ENCODE data around the gene GRID1. TPM values are rescaled to one million over a fixed set of nuclear protein-coding genes. Genes with fewer than 3 reads are reported as not detected.

GRID1 gene
- total RNA-seq, 2 donors from 2014 or later: 0.37 to 0.67 TPM

GRCh38 chr10:86144301-86144700, 222.3 kb downstream of the GRID1 start:
- Histone ChIP-seq H3K36me3 (no peaks in the 10 kb centered on the region), H3K9me3 (no peaks in the 10 kb centered on the region), H3K27me3 (no peaks in the 10 kb centered on the region), H3K4me1 (no peaks in the 10 kb centered on the region), H3K4me3 (no peak overlapping the region), H3K27ac (no peak overlapping the region)
- no peak for DNase-seq (ENCODE audit: low spot score)
- TF ChIP-seq CTCF (IDR thresholded peaks at IDR 0.05): no peak

DNA sequence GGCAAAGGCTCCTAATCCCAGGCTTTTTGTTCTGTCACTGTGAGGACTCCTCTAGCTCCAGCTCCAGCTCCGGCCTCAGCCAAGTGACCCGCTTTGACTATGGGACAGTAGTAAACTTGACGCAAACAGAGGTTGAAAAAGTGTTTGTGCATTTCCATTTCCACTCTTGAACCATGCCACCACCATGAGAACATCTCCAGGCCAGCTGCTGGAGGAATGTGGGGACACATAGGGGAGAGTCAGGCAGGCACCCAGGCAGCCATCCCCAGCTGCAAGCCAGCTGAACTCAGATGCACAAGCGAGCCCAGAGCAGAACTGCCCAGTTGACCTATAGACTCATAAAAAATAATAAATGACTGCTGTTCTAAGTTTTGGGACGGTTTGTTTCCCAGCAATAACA, 224.7 kb downstream of the GRID1 start:
- Histone ChIP-seq H3K27me3 (no peaks in the 10 kb centered on the region), H3K9me3 (no peaks in the 10 kb centered on the region), H3K4me3 (no peak overlapping the region), H3K4me1 (no peaks in the 10 kb centered on the region), H3K36me3 (no peaks in the 10 kb centered on the region), H3K27ac (no peak overlapping the region)
- DNase-seq (ENCODE audit: low spot score): no peak
- no peak for TF ChIP-seq CTCF (IDR thresholded peaks at IDR 0.05)

DNA sequence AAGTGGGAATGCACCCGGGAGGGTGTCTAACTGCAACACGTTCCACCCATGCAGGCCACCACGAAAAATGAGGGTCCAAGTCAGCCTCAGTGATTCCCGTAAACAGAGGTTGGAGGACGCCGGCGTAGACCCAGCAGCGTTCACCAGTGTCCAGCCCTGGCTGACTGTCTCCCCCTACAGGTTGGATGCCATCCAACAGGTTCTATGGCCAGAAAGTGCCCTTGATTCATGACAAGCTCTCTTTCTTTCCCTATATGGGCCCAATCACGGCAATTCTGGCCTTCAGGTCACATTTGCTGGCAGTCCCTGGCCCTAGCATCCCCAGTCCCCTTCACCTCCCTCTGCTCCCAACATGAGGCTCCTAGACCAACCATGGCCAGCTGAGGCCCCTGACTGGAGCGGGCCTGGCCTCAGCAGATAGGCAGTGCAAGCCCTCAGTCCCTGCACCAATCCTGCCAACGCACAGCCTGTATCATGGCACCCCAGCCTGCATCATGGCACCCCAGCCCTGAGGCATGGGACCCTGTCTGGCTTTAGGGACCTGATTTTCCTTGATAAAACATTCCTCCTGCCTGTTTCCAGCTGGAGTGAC, 227.4 kb downstream of the GRID1 start:
- H3K27me3 ChIP-seq: no peaks in the 10 kb centered on the region
- no peak for DNase-seq (ENCODE audit: low spot score)
- TF ChIP-seq CTCF (IDR thresholded peaks at IDR 0.05): peak in 1 of 2 donors; percentile 32
- no peak overlapping the region for H3K4me3 ChIP-seq
- no peaks in the 10 kb centered on the region for H3K9me3 ChIP-seq
- H3K27ac ChIP-seq: no peak overlapping the region
- no peaks in the 10 kb centered on the region for H3K36me3 ChIP-seq
- H3K4me1 ChIP-seq: no peaks in the 10 kb centered on the region

DNA sequence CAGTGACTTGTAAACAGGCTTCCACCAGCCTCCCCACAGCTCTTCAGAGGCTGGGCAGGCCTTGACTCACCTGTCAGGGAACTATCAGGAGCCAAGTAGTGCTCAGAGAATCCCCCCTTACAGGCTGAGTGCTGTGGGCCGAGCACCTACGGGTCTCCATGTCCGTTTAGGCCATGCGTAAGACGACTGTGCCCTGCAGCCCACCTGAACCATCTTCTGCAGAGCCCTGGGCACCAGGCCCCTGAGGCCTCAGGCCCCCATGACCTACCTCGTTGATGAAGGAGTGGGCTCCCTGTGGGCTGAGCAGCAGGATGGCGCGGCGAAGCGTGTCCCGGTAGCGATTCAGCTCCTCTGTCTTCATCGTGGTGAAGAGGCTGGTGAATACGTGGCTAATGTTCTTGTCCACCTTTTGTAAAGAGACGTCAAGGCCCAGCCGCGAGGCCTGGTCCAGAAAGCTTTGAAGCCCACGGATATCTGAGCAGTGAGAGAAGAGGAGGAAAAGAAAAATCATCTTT, 228.0 kb downstream of the GRID1 start:
- no peak for TF ChIP-seq CTCF (IDR thresholded peaks at IDR 0.05)
- Histone ChIP-seq H3K4me3 (no peak overlapping the region), H3K9me3 (no peaks in the 10 kb centered on the region), H3K27ac (no peak overlapping the region), H3K4me1 (no peaks in the 10 kb centered on the region), H3K36me3 (no peaks in the 10 kb centered on the region), H3K27me3 (no peaks in the 10 kb centered on the region)
- no peak for DNase-seq (ENCODE audit: low spot score)

DNA sequence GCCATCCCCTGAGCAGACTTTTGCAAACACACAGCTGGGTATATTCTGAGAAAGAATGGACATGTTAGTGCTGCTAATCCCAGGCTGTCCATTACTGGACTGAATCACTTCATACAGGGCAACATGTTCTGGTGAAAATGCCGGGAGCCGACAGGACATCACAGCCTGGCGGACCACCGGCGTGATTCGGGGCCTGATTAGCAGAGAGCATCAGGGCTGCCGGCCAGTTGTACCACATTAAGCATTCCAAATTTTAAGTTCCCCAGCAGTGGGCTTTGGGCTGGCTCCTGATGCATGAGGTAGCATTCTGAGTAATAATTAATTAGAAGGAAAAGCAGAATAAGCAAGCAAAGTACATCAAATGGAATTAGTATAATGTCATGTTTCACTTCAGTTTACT, 229.0 kb downstream of the GRID1 start:
- Histone ChIP-seq H3K27ac (no peak overlapping the region), H3K4me1 (no peaks in the 10 kb centered on the region), H3K36me3 (no peaks in the 10 kb centered on the region), H3K4me3 (no peak overlapping the region), H3K27me3 (no peaks in the 10 kb centered on the region), H3K9me3 (no peaks in the 10 kb centered on the region)
- no peak for DNase-seq (ENCODE audit: low spot score)
- no peak for TF ChIP-seq CTCF (IDR thresholded peaks at IDR 0.05)

DNA sequence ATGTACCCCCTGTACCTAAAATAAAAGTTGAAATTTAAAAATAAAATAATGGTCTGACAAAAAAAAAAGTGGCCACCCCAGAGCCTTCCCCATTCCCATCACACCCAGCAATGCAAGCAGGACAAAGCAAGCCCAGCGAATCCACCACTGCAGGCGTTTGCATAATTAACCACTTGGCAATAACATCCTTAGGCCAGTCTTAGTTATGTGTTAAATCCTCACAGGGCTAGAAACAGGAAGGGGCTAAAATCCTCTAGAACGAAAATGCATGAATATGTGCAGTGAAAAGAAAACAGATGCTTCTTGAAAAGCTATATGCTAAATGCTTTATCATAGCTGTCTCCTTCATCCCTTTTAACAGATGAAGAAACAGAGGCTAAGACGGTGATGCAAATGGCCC, 229.7 kb downstream of the GRID1 start:
- no peak for TF ChIP-seq CTCF (IDR thresholded peaks at IDR 0.05)
- H3K4me1 ChIP-seq: no peaks in the 10 kb centered on the region
- DNase-seq (ENCODE audit: low spot score): no peak

More for the DNA sequence above, 229.7 kb downstream of the GRID1 start:
- Histone ChIP-seq H3K4me3 (no peak overlapping the region), H3K9me3 (no peaks in the 10 kb centered on the region), H3K27ac (no peak overlapping the region), H3K27me3 (no peaks in the 10 kb centered on the region), H3K36me3 (no peaks in the 10 kb centered on the region)
